ENCODE measurements around the gene RNF222. TPM values are rescaled to one million over a fixed set of nuclear protein-coding genes. Genes with fewer than 3 reads are reported as not detected.

The RNF222 gene
- not detected for total RNA-seq

GRCh38 chr17:8397636-8398035, at the start of gene RNF222:
Gene RNF222 (minus strand): TSS chr17:8397827. CDS start chr17:8393461, 4,366 bp downstream.

DNA sequence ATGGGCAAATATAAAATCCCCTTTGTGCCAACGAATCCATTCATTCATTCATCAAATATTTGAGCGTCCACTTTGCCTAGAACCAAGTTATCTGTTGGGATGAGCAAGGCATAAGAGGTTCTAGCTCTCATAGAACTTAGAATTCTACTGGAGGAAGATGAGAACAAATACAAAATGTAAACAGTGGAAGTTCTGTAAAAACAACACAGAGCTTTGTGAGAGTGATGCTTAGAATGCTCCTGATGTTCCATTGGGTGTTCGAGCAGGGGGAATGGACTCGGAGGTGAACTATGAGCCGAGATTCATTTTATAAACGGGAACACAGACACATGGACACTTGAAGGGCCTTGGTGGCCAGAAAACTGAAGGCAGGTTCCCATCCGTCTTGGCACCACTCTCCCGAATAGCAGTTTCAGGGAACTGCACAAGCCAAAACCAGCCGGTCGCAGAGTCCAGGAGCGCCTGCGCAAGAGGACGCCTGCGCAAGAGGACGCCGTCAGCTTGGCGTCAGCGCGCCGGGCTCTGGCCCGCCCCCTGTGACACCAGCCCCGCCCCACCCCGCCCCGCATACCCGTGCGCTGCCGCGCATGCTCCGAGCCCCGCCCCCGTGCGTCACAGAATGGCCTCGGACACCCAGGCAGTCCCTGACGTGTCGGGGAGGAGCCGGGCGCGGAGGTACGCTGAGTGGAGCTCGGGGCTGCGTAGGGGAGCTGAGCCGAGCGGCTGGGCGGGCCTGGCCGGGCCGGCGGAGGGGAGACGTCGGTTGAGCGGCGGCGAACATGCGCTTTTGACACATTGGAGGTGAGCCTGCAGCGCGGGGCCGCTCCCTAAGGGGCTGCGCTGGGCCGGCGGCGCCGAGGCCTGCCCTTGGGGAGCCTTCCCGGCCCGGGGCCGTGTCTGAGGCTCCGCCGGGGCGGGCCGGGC, 37.9 kb upstream of the RNF222 start, which contains the start of gene NDEL1:
NDEL1 (plus strand) TSS at position 640 of the 924 bp plus-strand sequence. CDS start 8,388 bp downstream, outside the sequence.

GRCh38 chr17:8383143-8383822, 14.3 kb downstream of the RNF222 start, which contains the start of gene RPL26:
Gene RPL26 (minus strand): TSS chr17:8383193. CDS start chr17:8382310, 883 bp downstream.

GRCh38 chr17:8376271-8377067, 21.2 kb downstream of the RNF222 start, which contains the start of gene KRABD2:
Gene KRABD2 (minus strand): TSS chr17:8376704.

Other genes with a start within 250 kb of the RNF222 start
- 9.0 TPM for gene PER1, start 245.4 kb downstream of the RNF222 start, total RNA-seq
- gene VAMP2, start 234.9 kb downstream of the RNF222 start, total RNA-seq, result 86.5 TPM
- 31.4 TPM for gene TMEM107, start 221.4 kb downstream of the RNF222 start, total RNA-seq
- gene BORCS6, start 207.6 kb downstream of the RNF222 start, total RNA-seq, result 5.1 TPM
- gene AURKB, start 187.3 kb downstream of the RNF222 start, total RNA-seq, result 6.9 TPM
- 15.9 TPM for gene CTC1, start 149.8 kb downstream of the RNF222 start, total RNA-seq
- gene PFAS, start 148.5 kb downstream of the RNF222 start, total RNA-seq, result 23.1 TPM
- gene RANGRF, start 109.2 kb downstream of the RNF222 start, total RNA-seq, result 12.7 TPM
- 0.46 TPM for gene SLC25A35, start 102.4 kb downstream of the RNF222 start, total RNA-seq
- 1.6 TPM for gene ARHGEF15, start 87.6 kb downstream of the RNF222 start, total RNA-seq
- gene ODF4, start 58.0 kb downstream of the RNF222 start, total RNA-seq, result not detected
- gene RPL26, start 14.6 kb downstream of the RNF222 start, total RNA-seq, result 3,063 TPM
- 57.9 TPM for gene NDEL1, start 38.1 kb upstream of the RNF222 start, total RNA-seq
- 143 TPM for gene MYH10, start 232.9 kb upstream of the RNF222 start, total RNA-seq